Measurements from ENCODE around the gene PKM.

The PKM gene

GRCh38 chr15:72155003-72155621 lies 75.9 kb downstream of the PKM start:
- DNase-seq: no peak

DNA sequence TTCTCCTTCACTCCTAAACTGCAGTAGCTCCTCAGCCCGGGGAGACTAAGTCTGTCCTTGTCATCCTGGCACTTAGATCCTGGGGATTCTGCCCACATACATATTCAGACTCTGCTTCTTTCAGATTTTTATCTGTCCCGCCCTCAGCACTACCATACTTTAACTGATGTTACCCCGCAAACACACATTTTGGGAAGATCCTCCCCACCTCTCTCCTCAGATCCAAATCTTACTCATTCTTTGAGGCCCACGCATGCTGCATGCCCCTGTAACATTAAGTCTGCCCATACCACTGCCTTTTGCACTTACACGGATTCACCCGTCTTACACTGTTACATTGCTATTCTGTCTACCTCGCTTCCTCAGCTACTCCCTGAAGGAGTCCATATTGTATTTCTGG lies 76.7 kb downstream of the PKM start:
- no peak for DNase-seq

DNA sequence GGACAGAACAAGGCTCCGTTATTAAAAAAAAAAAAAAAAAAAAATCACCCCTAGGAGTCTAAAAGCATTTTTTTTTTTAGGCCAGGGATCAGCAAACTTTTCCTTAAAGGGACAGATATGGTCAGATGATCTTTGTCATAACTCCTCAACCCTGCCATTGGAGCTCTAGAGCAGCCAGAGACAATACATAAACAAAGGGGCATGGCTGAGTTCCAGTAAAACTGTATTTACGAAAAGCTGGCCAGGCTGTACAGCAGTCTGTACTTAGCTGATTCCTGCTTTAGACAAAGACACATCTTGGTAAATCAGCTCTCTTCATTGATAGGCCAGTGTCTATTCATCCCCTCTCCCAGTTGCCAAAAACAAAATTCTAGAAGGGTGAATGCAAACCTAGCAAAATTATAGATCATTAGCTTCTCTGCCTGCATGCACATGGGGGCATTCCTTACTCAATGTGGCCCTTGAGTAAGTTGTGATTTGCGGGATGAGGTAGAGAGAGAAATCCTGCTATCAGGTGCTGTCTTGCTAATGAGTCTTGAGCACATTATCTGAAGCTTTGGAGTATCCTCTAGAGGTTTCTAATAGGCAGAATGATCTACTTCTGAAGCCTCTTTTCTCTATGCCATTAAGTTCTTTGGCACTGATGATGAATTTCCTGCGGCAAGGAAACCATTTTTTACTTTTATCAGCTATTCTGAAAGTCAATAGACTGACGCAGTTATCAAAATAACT lies 77.6 kb downstream of the PKM start:
- no peak for DNase-seq
